Measurements from ENCODE around the gene ZSWIM5. TPM values are rescaled to one million over a fixed set of nuclear protein-coding genes. Genes with fewer than 3 reads are reported as not detected.

ZSWIM5 gene
- total and polyA plus RNA-seq, 2 of the 8 experiments (the other 6 are each of a cell fraction or from before 2014, with no cell fraction given) = 2.5 to 3.9 TPM

DNA sequence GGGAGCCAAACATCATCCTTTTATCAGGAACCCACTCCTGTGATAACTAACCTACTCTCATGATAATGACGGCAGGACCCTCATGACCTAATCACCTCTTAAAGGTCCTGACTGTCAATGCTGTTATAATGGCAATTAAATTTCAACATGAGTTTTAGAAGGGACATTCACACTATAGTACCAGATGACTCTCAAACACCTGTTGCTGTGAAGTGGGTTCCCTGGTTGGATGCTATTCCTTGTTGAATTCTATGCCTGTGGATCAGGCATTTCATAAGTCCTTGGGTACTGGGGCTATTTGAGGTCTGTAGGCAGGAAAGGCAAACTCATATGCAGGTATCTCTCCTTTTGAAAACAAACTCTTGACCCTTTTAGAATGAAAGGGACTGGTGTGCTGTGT is 7.5 kb upstream of the ZSWIM5 start (continued):
- TF ChIP-seq SRF (IDR thresholded peaks at IDR 0.05; ENCODE audit: low read depth, low read length) = no peak
